Upper lobe of left lung (tissue), 6 donors: Measurements from ENCODE around the gene CHRNA4. TPM values are rescaled to one million over a fixed set of nuclear protein-coding genes. Genes with fewer than 3 reads are reported as not detected.

Experiments
- ATAC-seq, 2 donors: fragments of 200-7000 bp; cut with Tn5 transposase; one replicate each; pipeline ENCODE4 v1.9.1; 2022; ENCODE audit warnings: mild to moderate bottlenecking in 2 of 2, moderate library complexity in 2 of 2; ENCODE audit not compliant: low FRiP score in 2 of 2
- DNase-seq, 2 donors: peaks; one replicate each; pipeline ENCODE4 v3.0.0-alpha.2; 2019 to 2020
- H3K27ac ChIP-seq, 4 donors: fragments of 200-600 bp; sonication (generic); one replicate each; pipeline ENCODE4 v1.5.1; 2016 to 2019
- H3K27me3 ChIP-seq, 4 donors: fragments of 200-600 bp; sonication (generic); one replicate each; pipeline ENCODE4 v1.5.1; 2017 to 2019
- H3K36me3 ChIP-seq, 4 donors: fragments of 200-600 bp; sonication (generic); one replicate each; pipeline ENCODE4 v1.5.1; 2016 to 2019
- H3K4me1 ChIP-seq, 4 donors: fragments of 200-600 bp; sonication (generic); one replicate each; pipeline ENCODE4 v1.5.1; 2018 to 2019
- H3K4me3 ChIP-seq, 4 donors: fragments of 200-600 bp; sonication (generic); one replicate each; pipeline ENCODE4 v1.5.1; 2017 to 2019; ENCODE audit warnings: mild to moderate bottlenecking in 2 of 4, moderate library complexity in 1 of 4
- H3K9me3 ChIP-seq, 4 donors: fragments of 200-600 bp; sonication (generic); one replicate each; pipeline ENCODE4 v1.5.1; 2018 to 2019
- EP300 ChIP-seq, 4 donors: sonication (generic); formaldehyde crosslinking; IDR thresholded peaks; one replicate each; pipeline ENCODE4 v1.5.1; 2017; ENCODE audit warnings: antibody characterized with exemption in 4 of 4, control low read depth in 2 of 4
- POLR2A ChIP-seq, 4 donors: fragments of 450-650 bp; IDR thresholded peaks; one replicate each; pipeline ENCODE4 v1.5.1; 2016 to 2017; ENCODE audit warnings: antibody characterized with exemption in 4 of 4, mild to moderate bottlenecking in 2 of 4
- POLR2AphosphoS5 ChIP-seq, 2 donors: sonication (generic); formaldehyde crosslinking; IDR thresholded peaks; one replicate each; pipeline ENCODE4 v1.5.1; 2017; ENCODE audit warnings: antibody characterized with exemption in 2 of 2
- WGBS, 2 donors: methylation state at CpG; one replicate each; pipeline ENCODE4 v1.1.5; 2017 to 2018; 5-methylcytosine and 5-hydroxymethylcytosine counted together
- total RNA-seq, 6 donors: library from RNA; depleted of rRNA in 4 of 6; stranded (reverse); fragments of >200 nt in 4 of 6; gene quantifications; one replicate each; pipeline versions ENCODE4 v1.1.0 to v1.2.1, GENCODE V29; 2016 to 2021
- TF ChIP-seq, protein P1 (sequence below), 6 experiments: fragments of 450-650 bp in 4 of 6; fragments of 200-600 bp in 2 of 6; sonication (generic) in 2 of 6; IDR thresholded peaks; one replicate each; pipeline ENCODE4 v1.5.1; 2016 to 2019; ENCODE audit warnings: antibody characterized with exemption in 6 of 6
- donor health status: DM: no; HTN: no; CAD: no; lungs with moderate emphysema.
- donor health status: DM: no; HTN: yes; CAD: no; lungs with severe emphysema.

Gene CHRNA4
- total RNA-seq, 6 donors from 2014 or later, result 0.10 TPM; not detected in 5

DNA sequence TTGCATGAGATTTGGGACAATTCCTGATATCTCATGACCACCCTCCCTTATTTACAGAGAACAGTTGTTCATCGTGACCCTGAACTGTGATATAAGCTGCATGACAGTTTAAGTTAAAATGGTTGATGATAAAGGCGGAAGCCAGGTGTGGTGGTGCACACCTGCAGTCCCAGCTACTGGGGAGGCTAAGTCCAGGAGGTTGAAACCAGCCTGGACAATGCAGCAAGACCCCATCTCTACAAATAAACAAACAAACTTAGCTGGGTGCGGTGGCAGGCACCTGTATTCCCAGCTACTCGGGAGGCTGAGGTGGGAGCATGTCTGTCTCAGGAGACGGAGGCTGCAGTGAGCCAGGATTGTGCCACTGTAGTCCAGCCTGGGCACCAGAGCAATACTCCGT, 44.1 kb downstream of the CHRNA4 start:
- Histone ChIP-seq H3K4me3 (no peak overlapping the region), H3K27me3 (no peaks in the 10 kb centered on the region), H3K36me3 (no peaks in the 10 kb centered on the region), H3K9me3 (no peaks in the 10 kb centered on the region), H3K27ac (no peak overlapping the region), H3K4me1 (peaks cover 0 to 10% (median 4%) of the 10 kb centered on the region in 4 donors)
- WGBS, 2 donors, result 86 to 90% methylated on average over 6 of the region's 6 CpGs
- no peak for ATAC-seq
- DNase-seq, result no peak
- TF ChIP-seq, protein P1, sequence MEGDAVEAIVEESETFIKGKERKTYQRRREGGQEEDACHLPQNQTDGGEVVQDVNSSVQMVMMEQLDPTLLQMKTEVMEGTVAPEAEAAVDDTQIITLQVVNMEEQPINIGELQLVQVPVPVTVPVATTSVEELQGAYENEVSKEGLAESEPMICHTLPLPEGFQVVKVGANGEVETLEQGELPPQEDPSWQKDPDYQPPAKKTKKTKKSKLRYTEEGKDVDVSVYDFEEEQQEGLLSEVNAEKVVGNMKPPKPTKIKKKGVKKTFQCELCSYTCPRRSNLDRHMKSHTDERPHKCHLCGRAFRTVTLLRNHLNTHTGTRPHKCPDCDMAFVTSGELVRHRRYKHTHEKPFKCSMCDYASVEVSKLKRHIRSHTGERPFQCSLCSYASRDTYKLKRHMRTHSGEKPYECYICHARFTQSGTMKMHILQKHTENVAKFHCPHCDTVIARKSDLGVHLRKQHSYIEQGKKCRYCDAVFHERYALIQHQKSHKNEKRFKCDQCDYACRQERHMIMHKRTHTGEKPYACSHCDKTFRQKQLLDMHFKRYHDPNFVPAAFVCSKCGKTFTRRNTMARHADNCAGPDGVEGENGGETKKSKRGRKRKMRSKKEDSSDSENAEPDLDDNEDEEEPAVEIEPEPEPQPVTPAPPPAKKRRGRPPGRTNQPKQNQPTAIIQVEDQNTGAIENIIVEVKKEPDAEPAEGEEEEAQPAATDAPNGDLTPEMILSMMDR (IDR thresholded peaks at IDR 0.05), result no peak
- TF ChIP-seq POLR2A (IDR thresholded peaks at IDR 0.05) (no peak), EP300 (IDR thresholded peaks at IDR 0.05) (no peak), POLR2AphosphoS5 (IDR thresholded peaks at IDR 0.05) (no peak)

DNA sequence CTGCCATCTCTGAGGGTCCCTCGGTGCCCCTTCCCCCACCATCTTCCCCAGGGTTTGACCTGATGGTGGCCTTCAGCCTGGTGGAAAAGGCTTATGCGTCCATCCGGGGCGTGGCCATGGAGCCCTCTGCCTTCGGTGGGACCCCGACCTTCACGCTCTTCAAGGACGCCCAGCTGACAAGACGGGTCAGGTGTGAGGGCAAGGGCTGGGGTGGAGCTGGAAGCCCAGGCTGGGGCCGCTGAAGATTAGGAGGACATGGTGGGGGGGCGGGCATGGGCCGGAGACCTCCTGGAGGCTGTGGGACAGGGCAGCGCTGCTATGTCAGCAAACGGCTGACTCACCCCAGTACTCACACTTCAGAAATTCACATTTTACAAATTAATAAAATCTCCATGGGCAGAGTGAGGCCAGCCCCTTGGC, 44.6 kb downstream of the CHRNA4 start:
- no peaks in the 10 kb centered on the region for H3K9me3 ChIP-seq
- no peak for ATAC-seq
- no peak overlapping the region for H3K27ac ChIP-seq
- TF ChIP-seq, protein P1 (IDR thresholded peaks at IDR 0.05), result no peak
- no peak for TF ChIP-seq POLR2A (IDR thresholded peaks at IDR 0.05)
- TF ChIP-seq EP300 (IDR thresholded peaks at IDR 0.05), result no peak
- TF ChIP-seq POLR2AphosphoS5 (IDR thresholded peaks at IDR 0.05), result no peak
- 85 to 86% methylated on average over 10 to 11 of the region's 14 CpGs for WGBS, 2 donors
- peak in 1 of 2 donors; percentile 66 for DNase-seq
- no peaks in the 10 kb centered on the region for H3K36me3 ChIP-seq
- no peak overlapping the region for H3K4me3 ChIP-seq
- H3K27me3 ChIP-seq, result no peaks in the 10 kb centered on the region
- peaks cover 0 to 10% (median 4%) of the 10 kb centered on the region in 4 donors for H3K4me1 ChIP-seq

DNA sequence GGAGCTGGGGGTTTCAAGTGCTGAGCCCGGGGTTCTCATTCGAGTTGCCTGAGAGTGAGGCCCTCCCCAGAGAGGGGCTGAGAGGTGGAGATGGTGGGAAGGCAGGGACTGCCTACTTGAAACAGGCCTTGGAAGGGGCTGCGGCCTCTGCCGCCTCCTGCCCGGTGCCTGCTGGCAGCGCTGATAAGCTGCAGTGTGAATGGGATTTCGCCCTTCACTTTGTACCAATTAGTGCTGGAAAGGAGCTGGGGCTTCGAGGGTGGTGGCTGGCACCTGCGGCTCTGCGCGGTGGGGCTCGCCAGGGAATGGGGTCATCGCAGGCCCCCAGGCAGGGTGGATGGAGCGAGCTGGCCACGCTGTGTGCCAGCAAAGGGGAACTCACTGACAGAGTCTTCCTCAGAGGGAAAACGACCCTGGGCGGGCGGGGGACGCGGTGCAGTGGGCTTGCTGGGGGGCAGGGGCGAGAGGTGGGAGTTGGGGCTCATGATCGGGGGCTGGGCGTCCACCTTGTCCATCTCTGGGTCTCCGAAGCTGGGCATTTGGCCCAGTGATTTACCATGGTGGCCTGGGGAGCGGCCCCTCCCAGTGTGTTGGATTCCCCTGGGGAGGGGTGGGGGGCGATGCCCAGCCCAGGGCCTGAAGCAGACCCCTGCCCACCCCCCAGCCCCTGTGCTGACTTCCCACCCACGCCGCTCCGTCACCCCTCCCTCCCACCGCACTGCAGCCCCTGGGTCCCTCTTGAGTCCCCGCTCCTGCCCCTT, 45.2 kb downstream of the CHRNA4 start:
- no peaks in the 10 kb centered on the region for H3K9me3 ChIP-seq
- H3K27me3 ChIP-seq, result no peaks in the 10 kb centered on the region
- DNase-seq (peak in 1 of 2 donors; percentile 68), ATAC-seq (no peak)
- no peak overlapping the region for H3K27ac ChIP-seq
- no peak overlapping the region for H3K4me3 ChIP-seq
- H3K4me1 ChIP-seq, result peaks cover 0 to 8% (median 4%) of the 10 kb centered on the region in 4 donors
- WGBS, 2 donors, result 77 to 83% methylated on average over 20 to 25 of the region's 31 CpGs
- TF ChIP-seq POLR2A (IDR thresholded peaks at IDR 0.05) (no peak), POLR2AphosphoS5 (IDR thresholded peaks at IDR 0.05) (no peak), EP300 (IDR thresholded peaks at IDR 0.05) (no peak)
- TF ChIP-seq, protein P1 (IDR thresholded peaks at IDR 0.05), result no peak
- no peaks in the 10 kb centered on the region for H3K36me3 ChIP-seq

DNA sequence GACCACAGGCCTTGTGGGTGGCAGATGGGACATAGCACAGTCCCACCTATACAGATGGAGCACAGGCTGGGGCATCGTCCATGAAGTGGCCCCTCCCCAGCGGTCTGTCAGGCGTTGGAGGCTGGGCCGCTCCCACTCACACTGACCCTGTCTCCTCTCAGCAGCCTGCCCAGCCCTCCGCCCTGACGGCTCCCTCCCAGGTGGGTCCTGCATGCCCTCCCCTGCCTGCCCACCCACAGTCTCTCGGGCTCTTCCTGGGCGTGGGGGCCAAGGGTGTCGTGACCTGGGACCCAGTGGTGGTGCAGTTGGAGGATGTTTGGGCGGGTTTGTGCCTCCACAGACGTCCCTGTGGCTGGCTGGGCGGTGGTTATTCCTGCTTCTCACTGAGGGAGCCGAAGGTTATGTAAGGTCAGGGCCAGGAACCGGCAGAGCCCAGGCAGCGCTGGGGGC, 45.9 kb downstream of the CHRNA4 start:
- H3K4me3 ChIP-seq, result no peak overlapping the region
- ATAC-seq (no peak), DNase-seq (peak in 1 of 2 donors; percentile 62)
- WGBS, 2 donors, result 67 to 69% methylated on average over 3 to 15 of the region's 15 CpGs
- TF ChIP-seq POLR2AphosphoS5 (IDR thresholded peaks at IDR 0.05), result no peak
- no peak for TF ChIP-seq EP300 (IDR thresholded peaks at IDR 0.05)
- no peak for TF ChIP-seq POLR2A (IDR thresholded peaks at IDR 0.05)
- TF ChIP-seq, protein P1 (IDR thresholded peaks at IDR 0.05), result no peak
- no peaks in the 10 kb centered on the region for H3K36me3 ChIP-seq
- H3K27me3 ChIP-seq, result no peaks in the 10 kb centered on the region
- peaks cover 0 to 6% (median 2%) of the 10 kb centered on the region in 4 donors for H3K4me1 ChIP-seq
- no peaks in the 10 kb centered on the region for H3K9me3 ChIP-seq
- H3K27ac ChIP-seq, result no peak overlapping the region
